ENCODE measurements around the gene CYP46A1.

DNA sequence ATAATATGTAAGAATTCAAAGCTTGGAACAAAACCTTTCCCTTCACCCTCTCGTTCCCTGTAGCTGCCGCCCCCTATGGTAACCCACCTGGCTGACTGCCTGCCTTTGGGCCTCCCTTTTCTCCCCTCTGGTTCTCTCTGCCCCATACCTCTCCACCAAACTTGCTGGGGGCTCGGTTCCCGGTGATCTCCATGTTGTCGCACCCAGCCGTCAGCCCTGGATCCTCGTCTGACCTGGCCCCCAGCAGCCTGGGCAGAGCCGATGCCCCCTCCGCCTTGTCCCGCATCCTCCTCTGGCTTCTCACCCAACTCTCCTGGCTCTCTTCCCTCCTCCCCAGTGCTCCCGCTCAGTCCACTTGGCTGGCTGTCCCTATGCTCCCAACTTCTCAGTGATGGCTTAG, 4.5 kb downstream of the CYP46A1 start:
- TF ChIP-seq, protein P1, sequence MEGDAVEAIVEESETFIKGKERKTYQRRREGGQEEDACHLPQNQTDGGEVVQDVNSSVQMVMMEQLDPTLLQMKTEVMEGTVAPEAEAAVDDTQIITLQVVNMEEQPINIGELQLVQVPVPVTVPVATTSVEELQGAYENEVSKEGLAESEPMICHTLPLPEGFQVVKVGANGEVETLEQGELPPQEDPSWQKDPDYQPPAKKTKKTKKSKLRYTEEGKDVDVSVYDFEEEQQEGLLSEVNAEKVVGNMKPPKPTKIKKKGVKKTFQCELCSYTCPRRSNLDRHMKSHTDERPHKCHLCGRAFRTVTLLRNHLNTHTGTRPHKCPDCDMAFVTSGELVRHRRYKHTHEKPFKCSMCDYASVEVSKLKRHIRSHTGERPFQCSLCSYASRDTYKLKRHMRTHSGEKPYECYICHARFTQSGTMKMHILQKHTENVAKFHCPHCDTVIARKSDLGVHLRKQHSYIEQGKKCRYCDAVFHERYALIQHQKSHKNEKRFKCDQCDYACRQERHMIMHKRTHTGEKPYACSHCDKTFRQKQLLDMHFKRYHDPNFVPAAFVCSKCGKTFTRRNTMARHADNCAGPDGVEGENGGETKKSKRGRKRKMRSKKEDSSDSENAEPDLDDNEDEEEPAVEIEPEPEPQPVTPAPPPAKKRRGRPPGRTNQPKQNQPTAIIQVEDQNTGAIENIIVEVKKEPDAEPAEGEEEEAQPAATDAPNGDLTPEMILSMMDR (IDR thresholded peaks at IDR 0.05; ENCODE audit: low read length) = no peak
- TF ChIP-seq EZH2 (IDR thresholded peaks at IDR 0.05; ENCODE audit: borderline replicate concordance, low read length) = no peak
